HG03457 (cell line): Measurements from ENCODE around the gene CFAP61.

Experiments used
- ATAC-seq: cut with Tn5 transposase; IDR thresholded peaks from one replicate; pipeline ENCODE4 v1.9.1; 2021; ENCODE audit warnings: moderate number of reproducible peaks; ENCODE audit not compliant: unreplicated experiment

CFAP61 gene

DNA sequence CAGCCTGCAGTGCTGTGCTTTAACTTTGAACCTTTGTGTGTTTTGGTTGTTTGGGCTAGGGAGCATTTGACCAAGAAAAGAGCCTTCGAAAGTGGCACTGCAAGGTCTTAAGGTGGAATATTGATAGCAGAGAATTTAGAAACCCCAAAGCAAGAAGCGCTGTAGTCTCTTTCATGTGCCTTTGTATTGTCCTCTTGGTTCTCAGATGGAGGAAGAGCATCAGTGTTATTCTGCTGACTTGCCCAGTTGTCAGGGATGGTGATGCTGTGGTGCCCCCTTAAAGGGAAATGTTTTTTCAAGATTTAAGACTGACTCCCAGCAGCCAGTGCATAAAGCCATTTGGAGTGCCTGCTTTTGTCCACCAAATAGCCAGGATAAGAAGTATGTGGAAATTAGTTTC is 212.9 kb downstream of the CFAP61 start:
- no peak for ATAC-seq

DNA sequence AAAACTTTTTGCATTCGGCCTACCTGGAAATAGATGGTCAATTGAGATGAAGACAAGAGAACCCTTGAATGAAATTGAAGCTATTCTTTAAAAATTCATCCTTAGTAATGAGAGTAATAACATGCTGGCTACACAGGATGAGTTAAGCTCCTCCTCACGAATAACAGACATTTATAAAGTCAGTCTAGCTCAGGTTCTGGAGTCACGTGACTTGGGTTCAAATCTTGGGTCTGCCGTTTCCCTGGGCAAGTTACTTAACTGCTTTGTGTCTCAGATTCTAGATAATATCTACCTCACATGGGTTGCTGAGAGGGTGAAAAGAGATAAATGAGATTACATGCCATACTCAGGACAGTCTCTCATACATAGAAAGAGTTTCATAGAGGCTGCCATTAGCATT is 214.2 kb downstream of the CFAP61 start:
- ATAC-seq: no peak

DNA sequence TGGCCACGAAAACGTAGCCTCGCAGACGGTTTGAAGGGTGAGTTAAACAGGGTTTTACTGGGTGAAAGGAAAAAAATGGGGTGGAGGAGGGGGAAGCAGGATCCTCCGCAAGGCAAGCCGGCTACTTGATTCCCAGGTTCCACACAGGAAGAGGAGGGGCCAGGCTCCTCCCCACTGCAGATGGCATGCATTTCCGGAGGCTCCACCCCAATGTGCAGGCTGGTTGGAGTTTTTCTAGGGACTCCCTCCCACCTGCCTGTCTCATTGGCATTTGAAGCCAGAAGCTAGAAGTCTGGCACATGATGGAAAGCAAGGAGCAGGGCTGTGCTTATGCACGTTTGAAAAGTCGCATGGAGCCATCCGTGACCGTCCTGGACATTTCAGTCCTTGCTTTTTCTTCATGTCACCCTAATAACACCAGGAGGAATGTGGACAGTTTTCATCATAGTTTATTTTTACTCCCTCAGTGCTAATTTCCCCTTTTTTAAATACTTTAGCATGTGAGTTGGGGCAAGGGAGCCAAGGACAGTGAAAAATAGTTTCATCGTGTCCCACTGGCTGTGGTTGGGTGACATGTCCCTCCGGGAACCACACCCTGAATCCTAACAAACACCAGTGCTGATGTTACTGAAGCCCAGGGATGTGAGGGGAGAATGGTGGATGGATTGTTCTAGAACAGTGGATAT is 215.5 kb downstream of the CFAP61 start:
- ATAC-seq: no peak

DNA sequence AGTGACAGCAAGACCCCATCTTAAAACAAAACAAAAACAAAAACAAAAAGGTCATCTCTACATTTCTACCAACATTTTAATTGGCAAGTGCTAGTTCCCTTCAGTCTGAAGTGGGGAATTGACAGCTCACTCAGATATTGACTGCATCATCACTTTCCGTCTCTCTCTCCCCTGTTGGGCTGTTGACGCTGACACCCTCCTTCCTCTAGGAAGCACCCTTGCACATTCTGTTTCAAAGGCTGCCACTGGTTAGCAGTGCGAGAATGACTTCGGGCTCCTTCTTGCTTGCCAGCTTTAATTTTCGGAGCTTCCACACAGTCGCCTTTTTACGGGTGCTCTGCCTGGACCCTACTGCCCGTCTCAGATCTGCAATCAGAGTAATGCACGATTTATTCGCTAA is 218.9 kb downstream of the CFAP61 start:
- ATAC-seq: no peak

DNA sequence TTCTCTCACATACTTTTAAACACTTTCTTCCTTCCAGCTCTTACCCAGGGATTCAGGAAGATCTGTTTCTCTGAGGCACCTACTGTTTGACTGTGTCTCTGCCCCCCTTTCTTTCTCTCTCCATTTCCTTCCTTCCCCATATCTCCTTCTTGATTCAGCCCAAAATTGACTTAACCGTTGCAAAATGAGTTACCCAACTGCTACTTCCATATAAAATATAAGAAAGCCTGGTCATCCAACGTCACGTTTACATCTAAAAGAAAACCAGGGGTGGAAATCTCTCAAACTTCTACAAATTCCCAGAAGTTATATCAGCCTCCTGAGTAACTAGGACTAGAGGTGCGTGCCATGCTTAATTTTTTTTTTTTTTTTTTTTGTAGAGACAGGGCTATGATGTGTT is 220.4 kb downstream of the CFAP61 start:
- no peak for ATAC-seq

DNA sequence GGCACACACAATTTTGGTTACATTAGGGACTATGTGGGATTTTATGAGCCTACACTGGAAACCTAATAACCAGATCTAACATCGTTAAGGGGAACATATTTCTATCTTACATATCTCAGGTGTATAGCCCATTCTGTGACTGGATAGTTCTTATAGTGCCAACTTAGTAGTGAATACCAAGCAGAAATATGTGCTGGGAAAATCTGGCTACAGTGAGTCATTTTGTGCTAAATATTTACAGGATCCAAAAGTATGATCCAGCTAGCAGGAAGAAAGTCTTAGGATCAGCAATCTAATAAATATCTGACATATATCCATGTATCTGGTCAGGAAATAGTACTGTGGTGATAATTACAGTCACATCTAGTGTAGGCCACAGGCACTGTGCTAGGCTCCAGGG is 221.0 kb downstream of the CFAP61 start:
- ATAC-seq: no peak

DNA sequence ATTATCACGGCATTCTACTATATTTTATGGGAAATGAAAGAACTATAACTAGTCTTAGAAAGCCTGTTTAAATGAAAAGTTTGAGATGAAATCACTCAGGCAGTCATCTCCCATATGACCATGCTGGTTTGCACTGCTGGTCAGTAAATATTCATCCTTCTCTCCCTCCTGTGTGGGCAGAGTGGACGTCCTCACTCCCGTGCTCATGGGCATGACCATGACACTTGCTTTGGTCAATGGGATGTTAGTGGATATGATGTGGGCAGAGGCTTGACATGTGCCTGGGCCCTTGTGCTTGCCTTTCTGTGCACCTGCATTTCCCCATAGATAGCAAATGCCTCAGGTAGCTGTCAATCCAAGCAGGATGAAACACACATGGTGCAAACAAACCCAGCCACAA is 222.5 kb downstream of the CFAP61 start:
- no peak for ATAC-seq

DNA sequence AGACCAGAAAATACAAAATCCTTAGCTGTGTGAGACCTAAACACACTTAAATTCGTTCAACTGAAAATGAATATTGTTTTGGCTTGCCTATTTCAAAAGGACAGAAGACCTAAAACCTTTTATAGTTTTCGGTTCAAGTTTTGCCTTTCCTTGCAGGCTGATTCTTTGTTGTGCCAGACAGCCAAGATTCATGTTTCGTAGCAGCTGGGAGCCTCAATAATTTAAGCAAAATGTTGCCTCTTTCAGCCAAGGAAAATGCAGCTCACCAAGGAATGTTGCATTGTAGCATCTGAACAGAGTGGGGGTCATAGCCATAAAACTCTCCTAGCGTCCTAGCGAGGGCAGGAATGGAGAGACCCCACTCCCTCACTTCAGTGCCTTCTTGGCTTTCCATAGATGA is 223.3 kb downstream of the CFAP61 start:
- no peak for ATAC-seq

DNA sequence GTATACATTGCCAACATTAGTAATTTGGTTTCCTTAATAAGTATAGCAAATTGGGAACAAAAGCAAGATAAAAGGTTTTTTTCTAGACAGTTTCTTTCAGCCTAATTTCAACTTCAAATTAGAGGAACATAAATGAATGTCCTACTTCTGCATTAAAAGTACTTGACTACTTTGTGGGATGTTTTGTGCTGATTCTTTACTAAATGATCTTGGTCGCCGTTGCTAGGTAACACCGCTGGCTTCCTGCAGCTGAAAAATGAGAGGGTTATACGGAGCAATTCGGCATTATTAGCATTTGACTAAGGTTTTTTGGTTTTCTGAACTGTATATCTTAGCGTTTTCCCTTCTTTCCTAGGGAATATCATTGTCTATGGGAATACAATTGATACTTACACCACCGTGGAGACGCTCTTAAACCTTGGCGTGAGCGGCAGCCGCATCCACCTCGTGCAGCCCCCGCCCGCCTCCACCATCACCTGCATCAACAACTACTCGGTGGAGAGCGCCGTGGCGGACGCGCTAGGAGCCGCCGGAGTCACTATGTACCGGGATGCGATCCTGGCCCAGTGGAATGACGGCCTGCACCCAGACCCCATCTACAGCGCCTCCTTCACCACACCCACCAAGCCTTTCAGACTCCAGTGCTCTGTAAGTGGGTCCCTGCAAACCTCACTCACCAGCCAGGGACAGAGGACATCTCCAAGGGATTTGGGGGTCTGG is 224.6 kb downstream of the CFAP61 start:
- ATAC-seq: no peak

DNA sequence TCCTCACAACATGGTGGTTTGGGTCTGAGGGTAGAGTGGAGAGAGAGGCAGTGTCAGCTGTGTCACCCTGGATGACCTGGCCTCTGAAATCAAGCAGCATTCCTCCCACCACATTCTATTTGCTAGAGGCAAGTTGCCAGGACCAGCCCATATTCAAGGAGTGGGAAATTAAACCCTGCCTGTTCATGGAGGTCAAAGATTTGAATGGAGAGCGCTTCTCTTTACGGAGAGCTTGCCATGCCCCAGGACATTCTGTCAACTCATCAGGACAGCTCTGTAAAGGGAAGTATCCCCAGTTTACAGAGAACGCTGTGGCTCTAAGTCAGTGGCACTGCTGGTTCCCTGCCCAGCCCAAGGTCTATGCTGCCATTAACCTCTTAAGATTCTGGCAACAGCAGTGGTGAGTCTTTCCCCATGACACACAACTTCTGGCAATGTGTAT is 225.6 kb downstream of the CFAP61 start:
- ATAC-seq: no peak

DNA sequence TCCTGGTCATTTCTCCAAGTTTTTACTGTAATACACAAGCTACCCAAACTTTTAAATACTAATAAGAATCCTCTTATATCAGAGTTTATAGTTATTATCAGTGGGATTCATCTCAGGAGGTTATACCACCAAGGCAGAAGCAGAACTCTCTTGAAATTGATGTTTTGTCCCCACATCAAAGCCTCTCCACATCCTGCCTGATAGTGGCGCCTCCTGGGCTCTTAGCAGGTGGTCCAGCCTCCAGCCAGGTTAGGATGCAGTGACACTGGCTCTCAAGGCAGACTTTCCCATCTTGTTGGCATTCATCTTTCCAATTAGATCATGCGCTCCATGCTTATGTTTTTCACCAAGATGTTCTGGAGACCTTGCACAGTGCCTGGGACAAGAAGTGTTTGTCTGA is 233.7 kb downstream of the CFAP61 start:
- no peak for ATAC-seq

DNA sequence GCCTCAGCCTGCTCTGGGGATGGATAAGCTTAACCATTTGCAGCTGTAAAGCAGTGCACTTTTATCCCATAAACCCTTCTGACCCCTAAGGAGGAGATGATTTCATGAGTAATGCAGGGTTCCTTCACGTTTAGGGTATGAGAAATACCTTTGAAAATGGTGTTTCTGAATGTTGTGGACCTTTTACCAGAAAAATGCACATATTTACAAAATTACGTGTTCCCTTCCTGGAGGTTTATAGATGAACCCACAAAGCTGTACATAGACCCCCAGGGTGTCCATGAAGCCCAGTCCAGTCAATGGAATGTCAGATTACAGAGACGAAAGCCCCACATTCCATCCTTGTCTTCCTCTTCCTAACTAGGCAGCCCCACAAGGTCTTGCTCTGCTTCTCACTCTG is 237.0 kb downstream of the CFAP61 start:
- no peak for ATAC-seq

DNA sequence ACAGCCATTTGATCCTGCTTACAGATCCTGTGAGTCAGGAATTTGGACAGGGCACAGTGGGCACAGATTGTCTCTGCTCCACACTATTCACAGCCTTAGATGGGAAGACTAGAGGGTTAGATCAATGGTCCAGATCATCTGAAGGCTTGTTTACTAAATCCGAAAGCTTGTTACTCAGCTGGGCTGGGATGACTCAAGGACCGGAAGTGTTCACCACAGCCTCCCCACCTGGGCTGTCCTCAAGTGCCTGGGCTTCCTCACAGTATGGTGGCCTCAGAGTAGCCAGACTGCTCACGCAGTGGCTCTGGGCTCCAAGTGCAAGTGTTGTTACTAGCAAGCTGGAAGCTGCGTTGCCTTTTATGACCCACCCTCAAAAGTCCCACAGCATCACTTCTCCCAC is 240.1 kb downstream of the CFAP61 start:
- no peak for ATAC-seq

DNA sequence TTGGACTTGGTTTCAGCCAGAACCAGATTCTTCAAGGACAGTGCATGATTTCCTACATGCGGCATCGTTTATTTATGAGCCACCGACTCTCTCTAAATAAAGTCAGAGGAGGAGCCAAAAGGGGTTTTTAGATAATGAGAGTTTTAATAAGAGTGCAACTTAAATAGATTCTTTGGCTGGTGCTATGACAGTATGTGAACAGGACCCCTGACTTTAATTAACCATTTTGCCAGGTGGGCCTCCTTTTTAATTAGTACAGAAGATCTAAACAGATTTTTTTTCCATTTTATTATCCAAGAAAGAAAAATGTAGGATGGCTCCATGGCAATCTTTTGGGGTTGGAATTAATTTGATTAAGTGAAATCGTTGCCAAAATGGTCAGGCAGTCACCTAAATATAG is 240.8 kb downstream of the CFAP61 start:
- ATAC-seq: no peak

DNA sequence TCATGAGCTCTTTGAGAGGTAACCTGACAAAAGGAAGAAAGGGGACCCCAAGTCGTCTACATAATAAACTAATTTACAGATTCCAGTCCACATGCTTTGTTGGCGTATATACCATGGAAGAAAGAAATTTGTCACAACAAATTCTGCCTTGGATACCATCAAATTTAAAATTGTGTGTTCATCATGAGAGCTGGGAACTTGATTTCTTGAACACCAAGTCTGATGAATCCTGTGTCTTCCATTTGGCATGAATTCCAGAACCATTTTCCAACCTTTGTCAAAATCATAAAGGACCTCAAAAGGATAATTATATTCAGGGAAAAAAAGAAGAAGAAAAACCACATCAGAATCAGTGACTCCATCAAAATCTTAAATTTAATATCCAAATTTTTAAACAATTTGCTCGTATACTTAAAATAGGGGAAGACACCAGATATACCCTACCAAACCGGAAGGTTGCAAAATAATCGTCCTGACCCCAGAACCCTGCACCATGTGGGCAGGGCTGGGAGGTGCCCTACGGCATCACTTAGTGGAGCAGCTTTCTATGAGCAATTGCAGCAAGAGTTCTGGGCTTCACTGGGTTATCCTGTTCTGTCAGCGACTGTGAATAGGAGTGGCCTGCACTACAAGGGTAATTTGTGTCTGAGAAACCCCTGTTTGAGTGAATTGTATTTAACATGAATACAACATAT is 241.5 kb downstream of the CFAP61 start:
- no peak for ATAC-seq

DNA sequence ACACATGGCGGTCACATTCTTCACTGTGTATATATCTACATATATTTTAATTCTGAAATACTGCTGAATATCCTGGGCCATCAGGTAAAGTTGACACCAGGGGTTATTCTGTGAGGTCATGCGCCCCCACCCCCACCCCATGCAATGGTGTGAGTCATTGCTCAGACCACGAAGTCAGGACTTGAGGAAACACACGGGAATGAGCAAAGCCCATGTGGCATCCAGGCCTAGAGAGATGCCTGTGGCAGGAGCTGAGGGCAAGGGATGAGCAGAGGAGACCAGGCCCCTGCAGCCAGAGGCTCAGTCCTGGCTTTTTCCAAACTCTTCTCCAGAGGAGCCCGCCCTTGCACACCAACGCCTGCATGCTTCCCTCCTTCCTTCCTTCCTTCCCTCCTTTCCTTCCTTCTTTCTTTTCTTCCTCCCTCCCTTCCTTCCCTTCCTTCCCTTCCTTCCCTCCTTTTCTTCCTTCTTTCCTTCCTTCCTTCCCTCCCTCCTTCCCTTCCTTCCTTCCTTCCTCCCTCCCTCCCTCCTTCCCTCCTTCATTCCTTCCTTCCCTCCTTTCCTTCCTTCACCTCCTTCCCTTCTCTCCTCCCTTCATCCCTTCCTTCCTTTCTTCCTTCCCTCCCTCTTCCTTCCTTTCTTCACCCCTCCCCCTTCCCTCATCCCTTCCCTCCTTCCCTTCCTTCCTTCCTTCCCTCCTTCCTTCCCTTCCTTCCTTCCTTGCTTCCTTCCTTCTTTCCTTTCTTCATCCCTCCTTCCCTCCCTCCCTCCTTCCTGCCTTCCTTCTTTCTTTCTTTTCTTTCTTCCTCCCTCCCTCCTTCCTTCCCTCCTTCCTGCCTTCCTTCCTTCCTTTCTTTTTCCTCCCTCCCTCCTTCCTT is 243.5 kb downstream of the CFAP61 start:
- ATAC-seq: no peak

DNA sequence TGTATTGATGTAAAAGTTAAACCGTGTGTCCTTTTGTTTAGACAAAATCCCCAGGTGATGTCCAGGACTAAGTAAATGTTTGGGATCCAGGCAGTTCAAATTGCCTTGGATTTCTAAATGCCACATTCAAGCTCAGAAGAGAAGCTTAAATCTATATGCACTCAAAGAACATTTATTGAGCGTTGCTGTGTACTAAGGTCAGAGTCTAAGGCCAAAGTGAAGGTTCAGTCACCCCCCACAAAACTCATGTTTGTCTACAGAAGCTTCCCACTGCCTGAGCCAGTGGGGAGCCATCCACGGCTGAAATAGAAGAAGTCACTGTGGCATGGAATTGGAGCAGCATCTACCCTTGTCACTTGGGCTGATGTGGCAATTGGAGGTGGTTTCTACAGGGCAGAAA is 244.8 kb downstream of the CFAP61 start:
- ATAC-seq: no peak

DNA sequence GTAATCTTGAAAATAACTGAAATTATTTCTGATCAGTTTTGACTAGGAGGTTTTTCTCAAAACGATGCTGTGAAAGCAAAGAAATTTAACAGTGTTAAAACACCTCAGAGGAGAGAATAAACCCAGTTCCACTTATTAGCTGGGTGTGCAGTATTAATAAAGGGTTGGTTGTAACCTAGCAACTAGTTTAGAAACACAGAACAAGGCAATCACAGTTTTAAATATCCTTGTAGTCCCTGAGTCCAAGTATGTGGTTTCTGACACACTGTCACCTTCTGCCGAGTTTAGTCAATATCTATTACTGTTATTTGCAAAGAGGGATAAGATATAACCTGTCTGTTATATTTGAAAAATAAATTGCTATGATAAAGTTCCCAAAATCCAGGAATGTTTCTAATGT is 245.4 kb downstream of the CFAP61 start:
- ATAC-seq: no peak

DNA sequence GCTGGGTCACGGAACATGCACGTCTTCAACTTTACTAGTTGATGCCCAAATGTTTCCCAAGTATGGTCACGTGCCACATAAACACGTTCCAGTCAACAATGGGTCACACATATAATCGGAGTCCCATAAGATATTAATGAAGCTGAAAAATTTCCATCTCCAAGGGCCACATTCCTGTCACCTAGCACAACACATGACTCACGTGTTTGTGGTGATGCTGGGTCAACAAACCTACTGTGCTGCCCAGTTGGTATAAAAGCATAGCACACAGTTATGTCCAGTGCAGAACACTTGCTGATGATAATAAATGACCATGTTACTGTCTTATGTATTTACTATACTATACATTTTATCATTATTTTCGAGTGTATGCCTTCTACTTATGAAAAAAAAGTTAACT is 247.6 kb downstream of the CFAP61 start:
- ATAC-seq: no peak

DNA sequence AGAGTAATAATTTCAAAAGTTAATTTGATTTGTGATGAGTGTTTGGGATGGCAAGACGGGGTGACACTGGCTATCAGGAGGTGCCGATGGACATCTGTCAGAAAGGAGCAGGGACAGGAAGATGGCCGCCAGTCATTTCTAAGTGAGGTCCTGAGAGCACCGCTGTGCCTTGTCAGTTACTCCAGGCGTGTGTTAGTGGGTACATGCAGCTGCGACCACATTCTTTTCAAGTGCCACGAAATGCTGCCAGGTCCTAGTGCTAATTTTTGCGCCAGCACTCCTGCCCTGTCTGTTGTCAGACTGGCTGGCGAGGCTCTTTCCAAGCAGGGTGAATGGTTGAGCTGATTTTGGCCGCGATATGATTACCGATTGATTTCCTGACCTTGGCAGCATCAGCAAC is 251.0 kb downstream of the CFAP61 start:
- ATAC-seq: no peak

DNA sequence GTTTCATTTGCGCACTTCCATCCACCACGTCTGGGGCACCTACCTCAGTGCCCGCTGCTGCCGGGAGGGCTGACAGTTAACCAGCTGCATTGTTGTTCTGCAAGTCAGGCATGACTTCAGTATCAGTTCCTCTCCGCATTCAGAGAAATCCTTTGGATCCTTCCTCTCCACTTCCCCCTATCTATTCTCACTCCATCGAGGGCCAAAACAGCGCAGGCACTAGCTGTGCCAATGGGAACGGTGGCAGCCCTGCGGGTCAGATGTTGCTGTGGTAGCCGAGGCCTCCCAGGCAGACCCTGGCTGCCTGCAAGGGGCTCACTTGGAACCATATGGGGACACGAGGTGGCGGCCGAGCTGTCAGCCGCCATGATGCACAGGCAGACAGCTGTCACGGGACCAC is 251.4 kb downstream of the CFAP61 start:
- no peak for ATAC-seq
